HPDE6-E6E7 (cell line): Measurements from ENCODE around the gene BEX3.
A peak's percentile ranks its signal among the peaks of the same experiment; 100 is the strongest.
"Not testable (repeated sequence)": the region's sequence is repeated elsewhere in the genome, so short reads cannot be mapped to it uniquely, and the experiment has no call there.

Source experiments
- DNase-seq: peaks from one replicate; pipeline ENCODE4 v3.0.0; 2011; ENCODE audit warnings: missing footprints; ENCODE audit errors: extremely low spot score

Gene BEX3

GRCh38 chrX:103382877-103383276, 6.5 kb downstream of the BEX3 start:
- no peak for DNase-seq

GRCh38 chrX:103384672-103385071, 8.3 kb downstream of the BEX3 start:
- no peak for DNase-seq

GRCh38 chrX:103385283-103385830, 9.0 kb downstream of the BEX3 start:
- DNase-seq = not testable (repeated sequence)

- no peak for DNase-seq
Observed at GRCh38 chrX:103386332-103386731, 10.0 kb downstream of the BEX3 start.

- DNase-seq = no peak
Observed at GRCh38 chrX:103393487-103393886, 17.1 kb downstream of the BEX3 start.

GRCh38 chrX:103396186-103396585, 19.8 kb downstream of the BEX3 start:
- no peak for DNase-seq

GRCh38 chrX:103396660-103397059, 20.3 kb downstream of the BEX3 start:
- no peak for DNase-seq

- DNase-seq = no peak
Observed at GRCh38 chrX:103397707-103398106, 21.4 kb downstream of the BEX3 start.

- DNase-seq = no peak
Observed at GRCh38 chrX:103398421-103398864, 22.1 kb downstream of the BEX3 start.

- DNase-seq = no peak
Observed at GRCh38 chrX:103399744-103400143, 23.4 kb downstream of the BEX3 start.

- DNase-seq = no peak
Observed at GRCh38 chrX:103400931-103401330, 24.6 kb downstream of the BEX3 start.

GRCh38 chrX:103404231-103405008, 28.1 kb downstream of the BEX3 start:
- DNase-seq = peak; percentile 14

GRCh38 chrX:103405009-103405333, 28.6 kb downstream of the BEX3 start:
- no peak for DNase-seq

- DNase-seq = no peak
Observed at GRCh38 chrX:103406256-103406655, 29.9 kb downstream of the BEX3 start.

GRCh38 chrX:103407776-103408175, 31.4 kb downstream of the BEX3 start:
- no peak for DNase-seq

- DNase-seq = not testable (repeated sequence)
Observed at GRCh38 chrX:103411721-103412120, 35.4 kb downstream of the BEX3 start.

GRCh38 chrX:103413705-103414387, 37.5 kb downstream of the BEX3 start:
- DNase-seq = no peak

GRCh38 chrX:103414561-103414960, 38.2 kb downstream of the BEX3 start:
- no peak for DNase-seq

- no peak for DNase-seq
Observed at GRCh38 chrX:103415068-103415467, 38.7 kb downstream of the BEX3 start.

GRCh38 chrX:103415528-103415927, 39.2 kb downstream of the BEX3 start:
- DNase-seq = no peak

GRCh38 chrX:103417370-103417769, 41.0 kb downstream of the BEX3 start:
- DNase-seq = no peak

GRCh38 chrX:103417933-103418332, 41.6 kb downstream of the BEX3 start:
- DNase-seq = no peak

- DNase-seq = no peak
Observed at GRCh38 chrX:103418811-103419340, 42.5 kb downstream of the BEX3 start.
